SK-N-SH (cell line): ENCODE measurements around the gene ZNF407. TPM values are rescaled to one million over a fixed set of nuclear protein-coding genes. Genes with fewer than 3 reads are reported as not detected.

ENCODE experiments used
- CTCF ChIA-PET: fragments of 300-600, 350-600 bp; formaldehyde crosslinking; extraction: SDS; loops from one replicate; lab custom pipeline; 2021; lab: Yijun Ruan, JAX
- POLR2A ChIA-PET: fragments of 350-600 bp; sonication (Branson Sonifier 250); formaldehyde crosslinking; extraction: SDS; loops from one replicate; lab custom pipeline; 2020; ENCODE audit warnings: antibody characterized with exemption, inconsistent platforms; lab: Yijun Ruan, JAX
- DNase-seq: peaks from one replicate; pipeline ENCODE4 v3.0.0; 2012
- H2AFZ ChIP-seq: fragments of 200-600 bp; sonication (generic); 2 replicates; pipeline ENCODE4 v1.8.1; 2016; ENCODE audit warnings: antibody characterized with exemption, mild to moderate bottlenecking, low read depth
- H3F3A ChIP-seq: fragments of 200-600 bp; sonication (generic); replicated peaks from 2 replicates; pipeline ENCODE3; 2016; ENCODE audit warnings: antibody characterized with exemption, mild to moderate bottlenecking; ENCODE audit not compliant: insufficient read depth
- H3K27ac ChIP-seq, 2 experiments: fragments of 200-500 bp in 1 of 2; fragments of 200-600 bp in 1 of 2; sonication (Bioruptor generic) in 1 of 2; sonication (generic), shearing (Covaris generic) in 1 of 2; 2 replicates each; pipeline versions ENCODE4 v1.5.1 to v1.6.1; 2014 to 2016; ENCODE audit warnings: low read depth in 2 of 2, inconsistent platforms in 1 of 2, low read length in 1 of 2, mild to moderate bottlenecking in 1 of 2, mixed read lengths in 1 of 2
- H3K27me3 ChIP-seq: fragments of 200-600 bp; sonication (generic), shearing (Covaris generic); 2 replicates; pipeline ENCODE4 v1.6.1; 2016; ENCODE audit warnings: mixed run types; ENCODE audit not compliant: insufficient read depth
- H3K36me3 ChIP-seq, 2 experiments: fragments of 200-500 bp in 1 of 2; fragments of 200-600 bp in 1 of 2; sonication (Bioruptor generic) in 1 of 2; sonication (generic) in 1 of 2; replicated peaks in 1 of 2; 2 replicates each; pipeline versions ENCODE3 to v1.5.1; 2014 to 2016; ENCODE audit warnings: low read length in 1 of 2, mild to moderate bottlenecking in 1 of 2; ENCODE audit not compliant: insufficient read depth in 2 of 2, control insufficient read depth in 1 of 2
- H3K4me1 ChIP-seq, 2 experiments: fragments of 200-500 bp in 1 of 2; fragments of 200-600 bp in 1 of 2; sonication (Bioruptor generic) in 1 of 2; sonication (generic), shearing (Covaris generic) in 1 of 2; 2 replicates each; pipeline versions ENCODE4 v1.5.1 to v1.6.1; 2014 to 2016; ENCODE audit warnings: low read depth in 1 of 2, low read length in 1 of 2, mixed run types in 1 of 2; ENCODE audit not compliant: insufficient read depth in 2 of 2, control insufficient read depth in 1 of 2
- H3K4me2 ChIP-seq: fragments of 200-600 bp; sonication (generic), shearing (Covaris generic); 2 replicates; pipeline ENCODE4 v1.6.1; 2017; ENCODE audit warnings: mixed run types
- H3K4me3 ChIP-seq, 2 experiments: fragments of 200-500 bp in 1 of 2; fragments of 200-600 bp in 1 of 2; sonication (Bioruptor generic) in 1 of 2; sonication (generic), shearing (Covaris generic) in 1 of 2; 2 replicates each; pipeline versions ENCODE4 v1.5.1 to v1.8.1; 2014 to 2016; ENCODE audit warnings: low read depth in 2 of 2, inconsistent platforms in 1 of 2, low read length in 1 of 2, mild to moderate bottlenecking in 1 of 2, mixed read lengths in 1 of 2, moderate library complexity in 1 of 2
- H3K79me2 ChIP-seq: fragments of 200-600 bp; sonication (generic); 2 replicates; pipeline ENCODE4 v1.8.1; 2017; ENCODE audit warnings: mild to moderate bottlenecking; ENCODE audit not compliant: insufficient read depth
- H3K9ac ChIP-seq: fragments of 200-600 bp; sonication (generic); 2 replicates; pipeline ENCODE4 v1.6.1; 2017; ENCODE audit warnings: mixed run types
- H3K9me2 ChIP-seq: fragments of 200-600 bp; sonication (generic); 2 replicates; pipeline ENCODE4 v1.6.1; 2017; ENCODE audit warnings: mixed run types
- H3K9me3 ChIP-seq: fragments of 200-600 bp; sonication (generic); 2 replicates; pipeline ENCODE4 v1.6.1; 2017; ENCODE audit warnings: mixed run types, mild to moderate bottlenecking, moderate library complexity
- H4K20me1 ChIP-seq: fragments of 200-600 bp; sonication (generic); 2 replicates; pipeline ENCODE4 v1.6.1; 2017; ENCODE audit warnings: mild to moderate bottlenecking, mixed run types; ENCODE audit not compliant: insufficient read depth
- CHD2 ChIP-seq: fragments of 150-350 bp; IDR thresholded peaks from 2 replicates; pipeline ENCODE4 v1.6.1; 2018; ENCODE audit warnings: low read length; ENCODE audit not compliant: partially characterized antibody
- CTCF ChIP-seq: fragments of 200-600 bp; sonication (generic); IDR thresholded peaks from 2 replicates; pipeline ENCODE4 v1.6.1; 2017; ENCODE audit warnings: antibody characterized with exemption, mild to moderate bottlenecking, moderate library complexity
- EP300 ChIP-seq, 2 experiments: IDR thresholded peaks; 2 replicates each; pipeline versions ENCODE4 v1.4.0 to v1.6.1; 2012; ENCODE audit warnings: borderline replicate concordance in 1 of 2, low read depth in 1 of 2, low read length in 1 of 2
- EZH2phosphoT487 ChIP-seq: fragments of 200-600 bp; sonication (generic); IDR thresholded peaks from 2 replicates; pipeline ENCODE4 v1.6.1; 2017; ENCODE audit warnings: low read depth, mixed run types, mild to moderate bottlenecking, antibody characterized with exemption, moderate library complexity, borderline replicate concordance
- FOSL2 ChIP-seq: IDR thresholded peaks from 2 replicates; pipeline ENCODE4 v1.4.0; 2012; ENCODE audit warnings: low read depth, mild to moderate bottlenecking, moderate library complexity, borderline replicate concordance
- GATA2 ChIP-seq: sonication (generic); formaldehyde crosslinking; IDR thresholded peaks from 2 replicates; pipeline ENCODE4 v1.5.0; 2020; ENCODE audit warnings: mild to moderate bottlenecking, missing genetic modification reagents
- MAX ChIP-seq: IDR thresholded peaks from 2 replicates; pipeline ENCODE4 v1.4.0; 2012; ENCODE audit warnings: low read depth
- NFIC ChIP-seq: IDR thresholded peaks from 2 replicates; pipeline ENCODE4 v1.4.0; 2012; ENCODE audit warnings: borderline replicate concordance
- NRF1 ChIP-seq: IDR thresholded peaks from 2 replicates; pipeline ENCODE4 v1.6.1; 2012; ENCODE audit warnings: low read depth, mild to moderate bottlenecking, low read length
- PBX3 ChIP-seq: IDR thresholded peaks from 2 replicates; pipeline ENCODE4; 2012
- REST ChIP-seq: IDR thresholded peaks from 2 replicates; pipeline ENCODE4 v1.6.1; 2012; ENCODE audit warnings: mild to moderate bottlenecking, low read depth, low read length, moderate library complexity
- RXRA ChIP-seq: IDR thresholded peaks from 2 replicates; pipeline ENCODE4 v1.4.0; 2012; ENCODE audit warnings: low read depth, mild to moderate bottlenecking, borderline replicate concordance
- SIN3A ChIP-seq: IDR thresholded peaks from 2 replicates; pipeline ENCODE4 v1.6.1; 2012; ENCODE audit warnings: low read depth, mild to moderate bottlenecking, low read length, moderate library complexity, borderline replicate concordance
- SMC3 ChIP-seq: IDR thresholded peaks from 2 replicates; pipeline ENCODE4 v1.6.1; 2012; ENCODE audit warnings: low read depth, low read length, improper control_type of control experiment
- TCF12 ChIP-seq: IDR thresholded peaks from 2 replicates; pipeline ENCODE4 v1.4.0; 2012
- USF1 ChIP-seq: IDR thresholded peaks from 2 replicates; pipeline ENCODE4 v1.4.0; 2012; ENCODE audit warnings: low read depth, borderline replicate concordance
- ZBTB33 ChIP-seq: IDR thresholded peaks from 2 replicates; pipeline ENCODE4 v1.4.0; 2012; ENCODE audit warnings: low read depth, borderline replicate concordance
- WGBS: methylation state at CpG from one replicate; pipeline ENCODE4 v1.1.6; 2017; ENCODE audit warnings: low lambda C conversion rate; 5-methylcytosine and 5-hydroxymethylcytosine counted together
- polyA plus RNA-seq, 3 experiments: library from polyadenylated mRNA; depleted of rRNA; stranded (reverse); fragments of >200 nt; gene quantifications; 2 replicates each; pipeline ENCODE4 v1.2.3, GENCODE V29; 2012

The ZNF407 gene
- polyA plus RNA-seq, 1 of the 3 experiments (the other 2 are of a cell fraction): 2.6 TPM

GRCh38 chr18:75088622-75089211 lies 491.0 kb downstream of the ZNF407 start:
- H3K9me3 ChIP-seq: no peaks in the 10 kb centered on the region
- 40% methylated on average over 2 of the region's 20 CpGs for WGBS
- H3K4me1 ChIP-seq: no peaks in the 10 kb centered on the region
- POLR2A ChIA-PET: no interaction called here
- H4K20me1 ChIP-seq: no peaks in the 10 kb centered on the region
- no peak overlapping the region for H3K27ac ChIP-seq
- H3K79me2 ChIP-seq: no peaks in the 10 kb centered on the region
- TF ChIP-seq NFIC (no peak), RXRA (no peak), EZH2phosphoT487 (no peak), USF1 (no peak), EP300 (IDR thresholded peaks at IDR 0.05; ENCODE audit: borderline replicate concordance in 1 of 2, low read depth in 1 of 2, low read length in 1 of 2) (no peak), PBX3 (no peak), CTCF (no peak), CHD2 (no peak), ZBTB33 (no peak), FOSL2 (no peak), SIN3A (no peak), MAX (no peak), REST (no peak), TCF12 (no peak), SMC3 (no peak), NRF1 (no peak), GATA2 (no peak)
- no peaks in the 10 kb centered on the region for H3K36me3 ChIP-seq
- DNase-seq: no peak
- no peak overlapping the region for H2AFZ ChIP-seq
- no peak overlapping the region for H3K9ac ChIP-seq
- no peaks in the 10 kb centered on the region for H3K27me3 ChIP-seq
- H3K4me3 ChIP-seq: no peak overlapping the region
- H3K4me2 ChIP-seq: no peak overlapping the region
- H3F3A ChIP-seq: peaks cover 5% of the 10 kb centered on the region
- CTCF ChIA-PET: no interaction called here
- no peaks in the 10 kb centered on the region for H3K9me2 ChIP-seq
